ENCODE results near the gene GRID1. TPM values are rescaled to one million over a fixed set of nuclear protein-coding genes. Genes with fewer than 3 reads are reported as not detected.

Gene GRID1
- total and polyA plus RNA-seq, 9 of the 15 experiments (the other 6 are each of a cell fraction or from before 2014, with no cell fraction given) = 0.01 to 7.2 (median 1.2) TPM

DNA sequence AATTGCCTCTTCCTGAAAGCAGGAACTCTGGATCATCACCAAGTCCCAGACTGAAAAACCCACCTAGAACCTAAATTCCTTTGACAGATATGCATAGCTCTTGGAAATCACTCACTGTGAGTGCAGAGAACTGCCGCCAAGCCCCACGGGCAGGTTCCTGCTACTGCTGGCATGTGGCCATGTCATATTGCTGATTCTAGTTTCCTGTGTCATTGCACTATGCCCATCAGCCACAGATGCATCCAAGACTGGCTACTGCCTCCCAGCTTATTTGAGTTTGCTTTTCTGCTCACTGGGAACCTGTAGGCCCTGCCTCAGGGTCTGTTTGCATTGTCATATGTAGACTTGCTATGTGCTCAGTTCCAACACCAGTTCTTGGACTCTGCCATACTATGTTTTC lies 786.0 kb downstream of the GRID1 start (continued):
- TF ChIP-seq AFF1 (IDR thresholded peaks at IDR 0.05; ENCODE audit: low read depth in 1 of 2, partially characterized antibody in 2 of 2) (no peak), SREBF1 (IDR thresholded peaks at IDR 0.05; ENCODE audit: borderline replicate concordance, low read depth, low read length) (no peak), ELF4 (CRISPR knock-in tag; IDR thresholded peaks at IDR 0.05) (no peak), HDAC1 (IDR thresholded peaks at IDR 0.05) (no peak), ARHGAP35 (IDR thresholded peaks at IDR 0.05; ENCODE audit: partially characterized antibody) (no peak), CREBBP (IDR thresholded peaks at IDR 0.05; ENCODE audit: low read depth, low read length) (no peak), SMARCC2 (IDR thresholded peaks at IDR 0.05; ENCODE audit: low read depth) (no peak), GABPB1 (CRISPR knock-in tag; IDR thresholded peaks at IDR 0.05) (no peak), MYC (IDR thresholded peaks at IDR 0.05; ENCODE audit: low read depth, low read length) (no peak), MYC (CRISPR knock-in tag; IDR thresholded peaks at IDR 0.05; ENCODE audit: borderline replicate concordance, low read depth) (no peak), FOXA1 (IDR thresholded peaks at IDR 0.05; ENCODE audit: borderline replicate concordance) (no peak)
